HG03565 (cell line): ENCODE measurements around the gene PYCR2.
"Not testable (repeated sequence)": the region's sequence is repeated elsewhere in the genome, so short reads cannot be mapped to it uniquely, and the experiment has no call there.

Experiments
- ATAC-seq: cut with Tn5 transposase; IDR thresholded peaks from one replicate; pipeline ENCODE4 v1.9.1; 2021; ENCODE audit warnings: mild to moderate bottlenecking, moderate library complexity; ENCODE audit not compliant: unreplicated experiment

The PYCR2 gene

GRCh38 chr1:225923692-225924555 lies at the start of gene PYCR2:
PYCR2 (minus strand) TSS chr1:225924250; CDS start chr1:225924110, 140 bp downstream.
- peak; percentile 97 for ATAC-seq

DNA sequence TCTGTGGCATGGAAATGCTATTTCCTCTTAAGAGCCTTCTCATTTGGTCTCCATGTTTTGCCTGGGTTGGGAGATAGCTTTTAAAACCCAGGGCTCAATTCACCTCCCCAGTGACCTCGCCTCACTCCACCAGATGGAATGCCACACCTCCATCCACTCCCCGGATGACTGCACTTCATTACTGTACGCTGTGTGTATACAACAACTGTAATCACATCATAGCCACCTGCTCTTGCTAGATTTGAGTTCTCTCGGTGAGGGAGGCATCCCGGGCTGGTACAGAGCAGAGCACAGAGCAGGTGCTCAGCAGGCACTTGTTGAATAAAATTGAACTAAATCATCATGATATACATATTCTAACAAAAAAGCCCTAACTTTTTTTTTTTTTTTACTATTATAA lies 49.1 kb upstream of the PYCR2 start:
- no peak for ATAC-seq

GRCh38 chr1:225972344-225973152 lies 48.5 kb upstream of the PYCR2 start:
- no peak for ATAC-seq

GRCh38 chr1:225970592-225971157 lies 46.6 kb upstream of the PYCR2 start:
- not testable (repeated sequence) for ATAC-seq

GRCh38 chr1:225969751-225970150 lies 45.7 kb upstream of the PYCR2 start:
- not testable (repeated sequence) for ATAC-seq

GRCh38 chr1:225965231-225965630 lies 41.2 kb upstream of the PYCR2 start:
- no peak for ATAC-seq

- ATAC-seq, result no peak
Observed at GRCh38 chr1:225963735-225964530, 39.9 kb upstream of the PYCR2 start.

- ATAC-seq, result peak; percentile 77
Observed at GRCh38 chr1:225962440-225962975, 38.5 kb upstream of the PYCR2 start.

DNA sequence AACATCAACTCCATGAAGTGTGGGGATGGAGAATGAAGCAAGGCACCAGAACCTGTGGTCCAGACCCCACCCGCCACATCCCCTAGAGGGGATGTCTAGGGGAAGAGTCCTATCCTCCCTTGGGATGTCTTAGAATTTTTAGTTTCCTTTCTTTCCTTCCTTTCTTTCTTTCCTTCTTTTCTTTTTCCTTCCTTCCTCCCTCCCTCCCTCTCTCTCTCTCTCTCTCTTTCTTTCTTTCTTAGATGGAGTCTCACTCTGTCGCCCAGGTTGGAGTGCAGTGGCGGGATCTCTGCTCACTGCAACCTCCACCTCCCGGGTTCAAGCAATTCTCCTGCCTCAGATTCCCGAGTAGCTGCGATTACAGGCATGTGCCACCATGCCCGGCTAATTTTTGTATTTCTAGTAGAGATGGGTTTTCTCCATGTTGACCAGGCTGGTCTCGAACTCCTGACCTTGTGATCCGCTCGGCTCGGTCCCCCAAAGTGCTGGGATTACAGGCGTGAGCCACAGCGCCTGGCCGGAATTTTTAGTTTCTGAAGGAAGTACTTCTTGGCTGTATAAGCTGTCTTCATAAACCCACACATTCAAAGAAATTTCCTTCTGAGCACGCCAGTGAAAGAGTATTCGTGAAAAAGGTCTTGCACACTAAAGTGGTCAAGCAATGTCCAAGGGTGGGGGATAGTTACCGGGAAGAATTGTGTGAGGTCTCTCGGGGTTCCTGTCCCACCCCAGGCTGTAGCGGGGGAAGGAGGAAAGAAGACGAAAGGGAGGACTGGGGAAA lies 37.8 kb upstream of the PYCR2 start:
- ATAC-seq, result no peak

DNA sequence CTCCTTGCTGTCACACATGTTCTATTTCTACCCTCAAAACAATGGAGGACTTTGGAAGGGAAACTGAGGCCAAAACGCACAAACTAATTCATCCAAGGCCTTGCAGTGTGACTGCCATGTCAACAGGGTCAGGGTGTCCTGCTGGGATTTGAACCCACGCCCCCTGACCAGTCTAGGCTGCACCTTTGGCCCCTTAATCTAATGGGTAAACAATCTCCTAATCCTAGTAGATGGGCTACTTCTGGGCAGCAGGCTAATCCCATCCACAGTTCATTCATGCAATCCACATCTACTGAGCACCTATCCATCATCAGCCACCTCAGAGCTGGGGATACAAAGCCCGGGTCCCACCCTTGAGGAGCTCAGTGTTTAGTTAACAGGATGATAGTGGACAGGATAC lies 34.0 kb upstream of the PYCR2 start:
- ATAC-seq, result no peak

DNA sequence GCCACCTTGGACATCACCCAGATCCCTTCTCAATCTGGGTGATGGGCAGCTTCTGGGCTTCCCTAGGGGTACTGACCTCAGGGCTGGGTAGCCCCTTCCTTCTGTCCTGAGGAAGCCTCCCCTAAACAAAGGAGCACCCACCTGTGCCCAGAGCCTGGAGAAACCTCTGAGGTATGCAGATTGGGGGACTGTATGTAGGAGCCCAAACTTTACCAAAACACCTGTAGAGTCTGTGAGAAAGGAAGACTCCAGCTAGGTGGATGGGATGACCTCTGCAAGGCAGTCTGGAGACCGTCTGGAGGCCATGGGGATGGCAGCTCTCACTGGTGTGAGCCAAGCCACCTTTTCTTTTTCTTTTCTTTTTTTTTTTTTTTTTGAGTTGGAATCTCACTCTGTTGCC lies 30.7 kb upstream of the PYCR2 start:
- ATAC-seq, result no peak

DNA sequence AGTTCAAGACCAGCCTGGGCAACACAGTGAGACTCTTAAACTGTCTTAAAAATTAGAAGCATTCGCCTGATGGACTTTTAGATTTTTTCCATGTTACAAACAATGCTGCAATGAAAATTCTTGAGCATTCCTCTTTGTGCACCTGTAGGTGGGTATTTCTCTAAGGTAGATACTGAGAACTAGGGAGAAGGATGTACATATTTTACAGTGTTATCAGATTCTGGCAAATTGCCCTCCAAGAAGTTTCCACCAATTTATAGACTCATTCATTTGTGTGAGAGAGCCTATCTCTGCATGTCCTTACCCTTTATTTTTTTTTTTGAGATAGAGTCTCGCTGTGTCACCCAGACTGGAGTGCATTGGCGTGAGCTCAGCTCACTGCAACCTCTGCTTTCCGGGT lies 29.3 kb upstream of the PYCR2 start:
- ATAC-seq, result no peak

GRCh38 chr1:225950905-225951497 lies 27.0 kb upstream of the PYCR2 start:
- no peak for ATAC-seq

DNA sequence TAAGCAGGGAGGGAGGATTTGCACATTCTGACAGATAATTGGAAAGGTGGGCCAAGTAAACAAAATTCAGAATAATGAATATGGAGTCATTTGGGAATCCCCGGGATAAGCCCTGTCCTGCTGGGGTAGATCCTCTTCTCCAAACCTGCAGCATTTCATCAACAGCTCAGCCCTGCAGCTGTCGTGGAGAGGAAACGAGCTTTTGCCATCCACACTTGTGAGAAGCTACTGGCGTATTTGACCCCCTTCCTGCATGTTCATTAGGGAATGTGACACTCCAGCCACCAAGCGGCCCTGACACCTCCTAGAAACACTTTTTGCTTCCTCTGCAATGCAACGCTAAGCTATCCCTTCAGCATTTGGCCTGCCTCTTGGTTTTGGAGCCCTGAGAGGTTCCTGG lies 25.0 kb upstream of the PYCR2 start:
- no peak for ATAC-seq

DNA sequence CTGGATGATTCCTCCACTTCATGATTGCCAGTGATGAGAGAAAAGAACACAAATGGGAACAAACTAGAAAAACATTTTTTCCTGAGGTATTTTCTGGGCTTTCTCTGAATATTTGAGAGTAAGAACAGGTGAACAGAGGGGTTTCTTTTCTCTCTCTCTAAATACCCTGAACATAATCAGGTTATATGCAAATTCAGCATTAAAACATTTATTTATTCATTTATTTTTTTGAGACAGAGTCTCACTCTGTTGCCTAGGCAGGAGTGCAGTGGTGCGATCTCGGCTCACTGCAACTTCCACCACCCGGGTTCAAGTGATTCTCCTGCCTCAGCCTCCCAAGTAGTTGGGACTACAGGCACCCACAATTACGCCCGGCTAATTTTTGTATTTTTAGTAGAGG lies 22.8 kb upstream of the PYCR2 start:
- ATAC-seq, result no peak

DNA sequence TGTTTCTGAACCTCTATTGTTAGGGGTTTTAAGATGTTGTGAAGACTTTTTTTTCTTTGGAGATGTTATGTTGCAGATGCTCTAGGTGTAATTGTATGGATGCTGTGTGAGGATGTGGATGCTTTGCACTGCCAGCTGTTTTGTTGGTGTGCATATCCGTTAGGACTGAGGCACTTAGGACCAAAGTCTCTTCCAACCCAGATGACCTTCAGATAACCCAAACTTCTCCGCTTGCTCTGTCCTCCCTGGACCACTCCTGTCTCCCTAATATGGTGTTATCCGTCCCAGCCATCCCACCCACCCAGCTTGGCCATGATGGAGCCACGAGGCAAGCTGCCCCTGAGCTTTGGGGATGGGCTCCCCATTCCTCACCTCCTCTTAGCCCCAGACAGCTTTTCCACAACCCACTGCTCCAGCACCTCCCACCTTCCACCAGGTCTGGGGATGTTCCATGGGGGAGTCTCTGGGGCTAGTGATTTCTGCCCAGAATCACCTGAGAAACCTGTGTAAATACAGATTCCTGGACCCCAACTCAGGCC lies 22.1 kb upstream of the PYCR2 start:
- ATAC-seq, result no peak

DNA sequence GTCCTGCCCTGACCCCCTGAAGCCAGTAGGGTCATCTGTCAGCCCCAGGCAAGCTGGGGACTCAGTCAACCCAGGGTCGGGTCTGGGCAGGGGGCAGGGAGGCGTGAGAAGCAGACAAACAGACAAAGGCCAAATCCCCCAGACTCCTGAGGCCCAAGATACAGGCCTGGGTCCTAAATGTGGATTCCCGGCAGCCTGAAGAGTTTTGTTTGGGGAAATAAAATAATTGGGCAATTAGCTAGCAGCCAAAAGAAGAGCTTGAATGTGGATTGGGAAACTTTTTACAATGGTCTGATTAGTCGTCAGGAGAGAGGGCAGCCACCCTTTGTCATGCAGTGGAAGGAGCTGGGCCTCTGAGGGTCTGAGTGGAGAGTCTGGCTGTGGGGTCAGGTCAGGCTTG lies 21.5 kb upstream of the PYCR2 start:
- no peak for ATAC-seq

DNA sequence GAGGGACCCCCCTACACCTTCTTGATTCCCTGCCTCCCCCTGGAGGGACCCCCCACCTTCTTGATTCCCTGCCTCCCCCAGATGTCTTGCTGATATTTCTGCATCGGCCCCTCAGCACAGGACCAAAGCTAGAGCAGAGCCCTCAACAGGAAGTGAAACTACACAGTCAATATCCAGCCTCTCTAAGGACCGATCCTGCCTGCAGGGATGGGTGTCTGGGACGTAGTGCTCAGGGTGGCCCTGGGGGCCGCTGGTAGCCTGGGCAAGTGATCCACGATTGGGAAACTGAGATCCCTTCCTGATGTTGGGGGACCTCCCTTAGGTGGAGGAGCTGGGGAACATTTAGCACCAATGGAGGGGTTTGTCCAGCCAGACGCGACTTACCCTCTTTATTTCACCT lies 20.9 kb upstream of the PYCR2 start:
- peak; percentile 61 for ATAC-seq

- no peak for ATAC-seq
Observed at GRCh38 chr1:225944387-225944786, 20.3 kb upstream of the PYCR2 start.
